Naive B cell (primary cell): ENCODE data around the gene FFAR1. TPM values are rescaled to one million over a fixed set of nuclear protein-coding genes. Genes with fewer than 3 reads are reported as not detected.

Experiments used
- ATAC-seq, 2 donors: fragments of 150-1000 bp; cut with Tn5 transposase; 2 replicates each; pipeline ENCODE4 v1.10.0; 2021; ENCODE audit warnings: low read depth in 2 of 2, mild to moderate bottlenecking in 2 of 2, moderate library complexity in 2 of 2
- DNase-seq: peaks from one replicate; pipeline ENCODE4 v3.0.0; 2022
- H3K27ac Mint-ChIP-seq, 6 donors: one replicate each; pipeline ENCODE4 v1.8.0; 2020 to 2022; ENCODE audit warnings: mild to moderate bottlenecking in 6 of 6, mixed read lengths in 6 of 6, moderate library complexity in 5 of 6, inconsistent platforms in 2 of 6
- H3K27me3 Mint-ChIP-seq, 3 donors: one replicate each; pipeline ENCODE4 v1.8.0; 2021 to 2022; ENCODE audit warnings: mixed read lengths in 3 of 3, mild to moderate bottlenecking in 1 of 3
- H3K36me3 Mint-ChIP-seq, 2 donors: one replicate each; pipeline ENCODE4 v1.8.0; 2020 to 2022; ENCODE audit warnings: mixed read lengths in 2 of 2, inconsistent platforms in 1 of 2, mild to moderate bottlenecking in 1 of 2
- H3K4me1 Mint-ChIP-seq, 3 donors: one replicate each; pipeline ENCODE4 v1.8.0; 2020 to 2022; ENCODE audit warnings: mixed read lengths in 3 of 3, inconsistent platforms in 1 of 3, mild to moderate bottlenecking in 1 of 3, moderate library complexity in 1 of 3
- H3K4me3 Mint-ChIP-seq, 8 donors: one replicate each; pipeline ENCODE4 v1.8.0; 2020 to 2022; ENCODE audit warnings: mild to moderate bottlenecking in 8 of 8, mixed read lengths in 8 of 8, moderate library complexity in 8 of 8, inconsistent platforms in 2 of 8
- H3K9me3 Mint-ChIP-seq, 7 donors: one replicate each; pipeline ENCODE4 v1.8.0; 2020 to 2022; ENCODE audit warnings: mixed read lengths in 7 of 7, mild to moderate bottlenecking in 5 of 7, inconsistent platforms in 2 of 7, moderate library complexity in 1 of 7
- polyA plus RNA-seq, 6 donors: library from polyadenylated mRNA; unstranded; fragments of 300-500 nt; fragmentation: Illumina TruSeq; gene quantifications; one replicate each; pipeline ENCODE4 v1.2.3, GENCODE V29; 2021; ENCODE audit warnings: low read depth in 6 of 6

The FFAR1 gene, protein sequence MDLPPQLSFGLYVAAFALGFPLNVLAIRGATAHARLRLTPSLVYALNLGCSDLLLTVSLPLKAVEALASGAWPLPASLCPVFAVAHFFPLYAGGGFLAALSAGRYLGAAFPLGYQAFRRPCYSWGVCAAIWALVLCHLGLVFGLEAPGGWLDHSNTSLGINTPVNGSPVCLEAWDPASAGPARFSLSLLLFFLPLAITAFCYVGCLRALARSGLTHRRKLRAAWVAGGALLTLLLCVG (N-terminal part only)
- polyA plus RNA-seq = 1 to 10 TPM in 2 of 6 donors, under 1 TPM in 4; 0.14 to 1.9 (median 0.75) TPM

DNA sequence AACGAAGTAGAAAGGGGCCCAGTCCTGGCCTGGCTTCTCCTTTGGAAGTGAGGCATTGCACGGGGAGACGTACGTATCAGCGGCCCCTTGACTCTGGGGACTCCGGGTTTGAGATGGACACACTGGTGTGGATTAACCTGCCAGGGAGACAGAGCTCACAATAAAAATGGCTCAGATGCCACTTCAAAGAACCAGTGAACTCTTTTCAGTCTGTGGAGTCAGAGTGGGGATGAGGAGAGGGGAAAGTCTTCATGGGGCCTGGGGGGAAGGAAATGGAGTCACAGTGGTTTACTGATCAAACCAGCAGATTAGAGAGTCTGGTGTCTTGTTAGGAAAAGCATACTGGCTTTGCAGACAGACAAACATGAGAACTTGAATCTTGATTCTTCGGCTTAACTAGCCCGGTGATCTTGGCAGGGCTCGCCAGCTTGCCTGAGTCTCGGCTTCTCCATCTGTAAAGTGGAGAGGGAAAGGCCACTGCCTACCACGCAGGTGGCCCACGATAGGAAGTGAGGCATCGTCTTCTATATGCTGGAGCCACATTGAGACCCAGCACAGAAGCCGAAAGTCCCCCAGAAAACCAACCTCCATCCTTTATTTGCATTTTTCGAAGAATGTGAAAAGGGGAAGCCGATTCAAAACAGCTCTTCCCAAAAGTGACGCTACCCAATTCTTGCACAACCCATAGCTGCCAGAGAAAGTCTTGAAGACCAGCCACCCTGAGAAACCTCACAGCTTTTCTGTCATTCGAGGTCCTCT lies at the start of gene FFAR1:
Gene FFAR1, plus strand, starts transcription at position 732 of the 759 bp plus-strand sequence. CDS start 3,650 bp downstream, outside the sequence.
- no peaks in the 10 kb centered on the region for H3K27me3 Mint-ChIP-seq
- H3K9me3 Mint-ChIP-seq = peaks cover 0 to 4% (median 0%) of the 10 kb centered on the region in 7 donors
- peaks cover 52 to 93% (median 87%) of the 10 kb centered on the region in 3 donors for H3K4me1 Mint-ChIP-seq
- H3K4me3 Mint-ChIP-seq = peak within 1 kb of the TSS; percentile 70 to 91 (median 84)
- ATAC-seq (peak; percentile 78 to 80), DNase-seq (peak; percentile 87)
- peak within 1 kb of the TSS; percentile 99 to 100 (median 99) for H3K27ac Mint-ChIP-seq
- H3K36me3 Mint-ChIP-seq = peaks cover 13 to 21% of the 10 kb centered on the region in 2 donors

DNA sequence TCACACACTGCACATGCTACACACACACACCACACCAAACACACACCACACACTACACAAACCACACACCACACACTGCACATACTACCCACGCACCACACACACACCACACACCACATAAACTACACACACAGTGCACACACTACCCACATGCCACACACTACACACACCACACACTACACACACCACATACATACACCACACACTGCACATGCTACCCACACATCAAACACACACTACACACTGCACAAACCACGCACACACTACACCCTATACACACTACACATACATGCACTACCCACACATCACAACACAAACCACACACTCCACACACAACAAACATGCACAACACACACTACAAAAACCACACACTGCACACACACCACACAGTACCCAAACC lies 49.8 kb upstream of the FFAR1 start:
- Mint-ChIP-seq H3K27ac (no peak overlapping the region), H3K9me3 (no peaks in the 10 kb centered on the region), H3K36me3 (no peaks in the 10 kb centered on the region), H3K27me3 (no peaks in the 10 kb centered on the region), H3K4me3 (no peak overlapping the region), H3K4me1 (peaks cover 11 to 19% (median 12%) of the 10 kb centered on the region in 3 donors)
- ATAC-seq (no peak), DNase-seq (no peak)

DNA sequence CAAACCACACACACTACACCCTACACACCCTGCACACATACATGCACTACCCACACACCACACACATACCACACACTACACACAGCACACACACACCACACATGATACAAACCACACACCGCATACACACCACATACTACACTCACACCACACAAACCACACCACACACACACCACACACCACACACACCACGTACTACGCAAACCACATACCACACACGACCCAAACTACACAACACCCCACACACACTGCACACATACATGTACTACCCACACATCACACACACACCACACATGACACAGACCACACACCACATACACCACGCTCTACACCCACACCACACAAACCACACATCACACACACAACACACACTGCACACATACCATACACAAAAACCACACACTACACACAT lies 49.1 kb upstream of the FFAR1 start:
- no peaks in the 10 kb centered on the region for H3K27me3 Mint-ChIP-seq
- H3K27ac Mint-ChIP-seq = no peak overlapping the region
- DNase-seq = no peak
- no peak overlapping the region for H3K4me3 Mint-ChIP-seq
- no peaks in the 10 kb centered on the region for H3K9me3 Mint-ChIP-seq
- no peaks in the 10 kb centered on the region for H3K36me3 Mint-ChIP-seq
- peaks cover 8 to 16% (median 10%) of the 10 kb centered on the region in 3 donors for H3K4me1 Mint-ChIP-seq
- ATAC-seq = no peak

DNA sequence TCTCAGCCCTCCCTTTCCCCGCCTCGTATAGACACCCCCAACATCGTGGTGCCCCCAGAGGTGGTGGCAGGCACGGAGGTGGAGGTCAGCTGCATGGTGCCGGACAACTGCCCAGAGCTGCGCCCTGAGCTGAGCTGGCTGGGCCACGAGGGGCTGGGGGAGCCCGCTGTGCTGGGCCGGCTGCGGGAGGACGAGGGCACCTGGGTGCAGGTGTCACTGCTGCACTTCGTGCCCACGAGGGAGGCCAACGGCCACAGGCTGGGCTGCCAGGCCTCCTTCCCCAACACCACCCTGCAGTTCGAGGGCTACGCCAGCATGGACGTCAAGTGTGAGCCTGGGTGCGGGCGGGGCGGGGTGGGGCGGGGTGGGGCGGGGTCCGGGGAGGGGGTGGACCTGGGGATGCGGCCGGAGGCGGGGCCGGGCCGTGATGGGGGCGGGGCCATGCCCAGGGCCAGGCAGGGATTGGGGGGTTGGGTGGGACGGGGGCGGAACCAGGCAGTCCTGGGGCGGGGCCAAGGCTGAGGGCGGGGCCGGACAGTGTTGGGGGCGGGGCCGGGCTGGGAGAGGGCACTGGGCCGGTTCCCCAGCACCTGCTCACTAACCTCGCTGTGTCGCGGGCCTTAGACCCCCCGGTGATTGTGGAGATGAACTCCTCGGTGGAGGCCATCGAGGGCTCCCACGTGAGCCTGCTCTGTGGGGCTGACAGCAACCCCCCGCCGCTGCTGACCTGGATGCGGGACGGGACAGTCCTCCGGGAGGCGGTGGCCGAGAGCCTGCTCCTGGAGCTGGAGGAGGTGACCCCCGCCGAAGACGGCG lies 48.0 kb upstream of the FFAR1 start:
- DNase-seq = no peak

DNA sequence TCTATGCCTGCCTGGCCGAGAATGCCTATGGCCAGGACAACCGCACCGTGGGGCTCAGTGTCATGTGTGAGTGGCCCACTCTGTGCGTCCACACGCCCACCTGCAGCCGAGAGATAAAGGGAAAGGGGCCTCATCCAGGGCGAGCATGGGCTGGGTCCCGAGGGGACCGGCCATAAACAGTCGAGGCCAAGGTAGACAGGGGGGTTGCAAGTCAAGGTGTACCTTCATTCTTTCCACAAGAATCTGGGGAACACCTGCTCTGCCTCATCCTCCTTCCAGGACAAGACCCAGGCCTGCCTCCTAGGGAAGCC lies 47.4 kb upstream of the FFAR1 start:
- H3K4me3 Mint-ChIP-seq = no peak overlapping the region
- DNase-seq (no peak), ATAC-seq (no peak)
- no peaks in the 10 kb centered on the region for H3K27me3 Mint-ChIP-seq
- H3K36me3 Mint-ChIP-seq = no peaks in the 10 kb centered on the region
- H3K9me3 Mint-ChIP-seq = no peaks in the 10 kb centered on the region
- H3K4me1 Mint-ChIP-seq = peaks cover 11 to 19% (median 18%) of the 10 kb centered on the region in 3 donors
- H3K27ac Mint-ChIP-seq = no peak overlapping the region

More for the DNA sequence above, 48.0 kb upstream of the FFAR1 start:
- H3K9me3 Mint-ChIP-seq = no peaks in the 10 kb centered on the region
- ATAC-seq = no peak
- no peak overlapping the region for H3K4me3 Mint-ChIP-seq
- peaks cover 12 to 15% (median 14%) of the 10 kb centered on the region in 3 donors for H3K4me1 Mint-ChIP-seq
- H3K27me3 Mint-ChIP-seq = no peaks in the 10 kb centered on the region
- no peaks in the 10 kb centered on the region for H3K36me3 Mint-ChIP-seq
- no peak overlapping the region for H3K27ac Mint-ChIP-seq

DNA sequence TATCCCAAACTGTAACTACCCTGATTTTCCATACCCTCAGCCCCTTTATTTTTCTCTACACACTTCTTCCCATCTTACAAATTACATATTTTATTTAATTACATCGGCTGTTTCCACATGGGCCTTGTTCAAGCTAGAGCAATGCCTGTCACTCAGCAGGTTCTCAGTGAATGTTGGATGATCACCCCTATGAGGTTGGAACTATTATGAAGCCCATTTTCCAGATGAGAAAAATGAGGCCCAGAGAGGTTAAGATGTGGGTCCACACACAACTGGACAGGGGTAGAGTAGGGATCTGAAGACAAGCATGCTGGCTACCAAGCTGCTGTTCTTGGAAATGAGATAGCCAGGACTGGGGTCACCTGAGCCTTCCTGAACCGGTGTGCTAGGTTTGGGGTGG lies 45.7 kb upstream of the FFAR1 start:
- no peak overlapping the region for H3K27ac Mint-ChIP-seq
- ATAC-seq (no peak), DNase-seq (no peak)
- no peaks in the 10 kb centered on the region for H3K36me3 Mint-ChIP-seq
- no peaks in the 10 kb centered on the region for H3K9me3 Mint-ChIP-seq
- H3K4me1 Mint-ChIP-seq = peaks cover 17 to 30% (median 20%) of the 10 kb centered on the region in 3 donors
- no peak overlapping the region for H3K4me3 Mint-ChIP-seq
- no peaks in the 10 kb centered on the region for H3K27me3 Mint-ChIP-seq

DNA sequence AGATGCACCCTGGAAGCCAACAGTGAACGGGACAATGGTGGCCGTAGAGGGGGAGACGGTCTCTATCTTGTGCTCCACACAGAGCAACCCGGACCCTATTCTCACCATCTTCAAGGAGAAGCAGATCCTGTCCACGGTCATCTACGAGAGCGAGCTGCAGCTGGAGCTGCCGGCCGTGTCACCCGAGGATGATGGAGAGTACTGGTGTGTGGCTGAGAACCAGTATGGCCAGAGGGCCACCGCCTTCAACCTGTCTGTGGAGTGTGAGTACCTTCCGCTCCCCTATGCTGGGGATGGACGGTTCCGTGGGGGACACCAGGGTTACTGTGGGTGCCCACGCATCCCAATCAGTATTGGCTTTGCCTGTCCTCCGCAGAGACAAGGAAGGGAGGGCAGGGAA lies 45.3 kb upstream of the FFAR1 start:
- Mint-ChIP-seq H3K36me3 (no peaks in the 10 kb centered on the region), H3K9me3 (no peaks in the 10 kb centered on the region), H3K4me3 (no peak overlapping the region), H3K4me1 (peaks cover 20 to 35% (median 25%) of the 10 kb centered on the region in 3 donors), H3K27ac (no peak overlapping the region), H3K27me3 (no peaks in the 10 kb centered on the region)
- DNase-seq (no peak), ATAC-seq (no peak)

DNA sequence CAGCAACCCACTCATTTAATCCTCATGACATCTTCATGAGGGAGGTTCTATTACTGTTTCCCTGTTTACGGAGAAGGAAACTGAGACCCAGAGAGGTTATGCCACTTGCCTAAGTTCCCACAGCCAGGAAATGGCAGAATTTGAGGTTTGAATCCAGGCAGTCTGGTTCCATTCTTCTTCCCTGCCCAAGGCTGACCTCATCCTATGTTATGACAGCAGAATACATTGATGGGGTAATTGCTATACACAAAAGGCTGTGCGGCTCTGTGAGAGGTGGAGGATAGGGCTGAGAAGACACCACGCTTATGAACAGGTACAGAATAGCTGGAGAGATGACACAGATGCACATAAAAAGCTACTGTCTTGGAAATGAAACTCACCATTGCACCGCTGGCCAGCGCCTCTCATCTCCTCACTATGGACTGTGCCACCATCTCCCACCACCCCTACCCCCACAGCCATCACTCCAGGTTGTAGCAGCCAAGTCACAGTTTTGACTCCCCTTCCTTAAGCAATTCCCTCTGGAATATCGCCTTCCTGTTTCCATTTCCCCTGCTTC lies 44.3 kb upstream of the FFAR1 start:
- no peaks in the 10 kb centered on the region for H3K9me3 Mint-ChIP-seq
- ATAC-seq (no peak), DNase-seq (no peak)
- H3K27me3 Mint-ChIP-seq = no peaks in the 10 kb centered on the region
- peak overlapping the region in 1 of 6 donors; percentile 38 for H3K27ac Mint-ChIP-seq
- no peaks in the 10 kb centered on the region for H3K36me3 Mint-ChIP-seq
- peak overlapping the region in 2 of 8 donors; percentile 44 to 56 for H3K4me3 Mint-ChIP-seq
- peaks cover 28 to 45% (median 35%) of the 10 kb centered on the region in 3 donors for H3K4me1 Mint-ChIP-seq

DNA sequence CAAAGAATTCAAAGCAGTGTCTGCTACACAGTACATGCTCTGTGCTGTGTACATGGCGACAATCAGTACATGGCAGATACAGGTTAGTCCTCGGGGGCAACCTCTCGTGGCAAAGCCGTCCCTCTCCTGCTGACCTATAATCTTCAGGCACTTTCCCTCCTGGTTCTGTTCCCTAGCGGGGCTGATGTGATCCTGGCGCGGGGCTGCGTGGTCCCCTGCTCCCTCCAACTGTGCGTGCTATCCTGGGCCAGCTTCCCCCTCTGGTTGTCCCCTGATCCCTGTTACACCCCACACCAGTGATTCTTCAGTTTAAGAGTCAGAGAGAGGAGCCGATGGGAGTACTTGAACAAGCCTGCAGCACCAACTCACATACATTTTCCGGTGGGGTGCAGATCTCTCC lies 43.7 kb upstream of the FFAR1 start:
- ATAC-seq (no peak), DNase-seq (no peak)
- Mint-ChIP-seq H3K4me3 (no peak overlapping the region), H3K27me3 (no peaks in the 10 kb centered on the region), H3K9me3 (no peaks in the 10 kb centered on the region), H3K4me1 (peaks cover 30 to 51% (median 41%) of the 10 kb centered on the region in 3 donors), H3K36me3 (no peaks in the 10 kb centered on the region), H3K27ac (peak overlapping the region in 1 of 6 donors; percentile 64)

DNA sequence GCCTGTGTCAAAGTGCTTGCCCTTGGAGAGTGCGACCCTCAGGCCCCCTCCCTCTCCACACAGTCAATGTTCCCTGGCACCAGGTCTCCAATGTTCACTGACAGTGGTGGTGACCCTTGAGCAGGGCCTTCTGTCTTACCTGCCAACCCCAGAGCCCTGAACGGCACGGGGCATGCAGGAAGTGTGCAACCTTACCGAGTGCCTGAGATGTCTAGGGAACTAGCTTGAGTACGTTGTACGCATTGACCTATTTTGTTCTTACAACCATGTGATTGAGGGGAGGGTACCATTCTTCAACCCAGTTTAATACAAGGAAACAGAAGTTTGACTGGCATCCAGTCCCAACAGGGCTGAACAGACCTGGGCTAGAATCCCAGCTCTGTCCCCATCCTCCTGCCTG lies 42.5 kb upstream of the FFAR1 start:
- H3K9me3 Mint-ChIP-seq = no peaks in the 10 kb centered on the region
- no peaks in the 10 kb centered on the region for H3K27me3 Mint-ChIP-seq
- H3K4me1 Mint-ChIP-seq = peaks cover 37 to 58% (median 49%) of the 10 kb centered on the region in 3 donors
- peak overlapping the region in 1 of 6 donors; percentile 45 for H3K27ac Mint-ChIP-seq
- no peak for DNase-seq
- no peak for ATAC-seq
- no peak overlapping the region for H3K4me3 Mint-ChIP-seq
- H3K36me3 Mint-ChIP-seq = no peaks in the 10 kb centered on the region

DNA sequence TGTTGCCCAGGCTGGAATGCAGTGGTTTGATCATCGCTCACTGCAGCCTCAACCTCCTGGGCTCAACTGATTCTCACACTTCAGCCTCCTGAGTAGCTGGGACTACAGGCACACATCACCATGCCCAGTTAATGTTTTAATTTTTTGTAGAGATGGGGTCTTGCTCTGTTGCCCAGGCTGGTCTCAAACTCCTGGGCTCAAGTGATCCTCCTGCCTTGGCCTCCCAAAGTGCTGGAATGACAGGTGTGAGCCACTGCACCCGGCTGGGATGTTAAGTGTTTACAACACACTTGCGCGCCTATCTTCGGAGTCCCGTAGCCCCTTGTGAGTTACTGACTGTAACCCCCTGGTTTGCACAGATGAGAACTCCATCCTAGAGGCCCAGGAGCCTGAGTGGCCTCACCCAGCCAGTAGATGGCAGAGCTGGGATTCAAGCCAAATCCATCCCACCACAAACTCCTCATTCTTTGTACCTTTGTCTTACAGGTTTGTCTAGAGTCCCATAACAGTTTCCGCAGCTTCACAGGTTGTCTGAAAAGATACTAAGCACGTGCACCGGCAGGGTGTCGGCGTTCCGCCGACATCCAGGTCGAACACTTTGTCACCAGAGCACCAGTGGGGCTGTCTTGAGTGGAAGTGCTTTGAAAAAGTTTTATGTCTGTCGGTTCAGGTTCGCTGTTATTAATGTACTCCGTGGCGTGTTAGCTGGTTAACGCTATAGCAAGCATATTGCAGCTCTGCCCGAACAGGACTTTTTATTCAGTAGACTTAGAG lies 41.0 kb upstream of the FFAR1 start:
- DNase-seq = no peak
- H3K36me3 Mint-ChIP-seq = no peaks in the 10 kb centered on the region
- peak overlapping the region in 3 of 6 donors; percentile 56 to 76 (median 70) for H3K27ac Mint-ChIP-seq
- H3K4me3 Mint-ChIP-seq = peak overlapping the region in 6 of 8 donors; percentile 3 to 62 (median 32)
- peaks cover 47 to 69% (median 60%) of the 10 kb centered on the region in 3 donors for H3K4me1 Mint-ChIP-seq
- ATAC-seq = peak; percentile 54 to 85
- H3K9me3 Mint-ChIP-seq = no peaks in the 10 kb centered on the region
- H3K27me3 Mint-ChIP-seq = no peaks in the 10 kb centered on the region

DNA sequence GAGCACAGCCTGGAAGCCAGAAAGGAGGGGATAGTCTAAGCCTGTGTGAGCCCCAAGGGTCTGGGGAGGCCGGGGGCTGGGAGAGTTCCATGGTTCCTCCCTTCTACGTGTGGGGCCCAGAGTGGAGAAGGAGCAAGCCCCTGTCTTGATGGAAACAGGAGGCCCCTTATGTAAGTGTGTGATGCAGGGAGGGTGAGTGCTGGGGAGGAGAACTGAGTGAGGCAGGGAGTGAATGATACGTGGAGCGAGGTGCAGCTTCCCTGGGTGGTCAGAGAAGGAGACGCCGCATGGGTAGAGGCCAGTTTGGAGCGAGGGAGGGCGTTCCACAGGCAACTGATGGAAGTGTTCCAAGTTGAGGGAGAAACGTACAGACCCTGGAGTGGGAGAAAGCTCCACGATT lies 39.8 kb upstream of the FFAR1 start:
- Mint-ChIP-seq H3K4me3 (peak overlapping the region in 7 of 8 donors; percentile 2 to 84 (median 35)), H3K4me1 (peaks cover 52 to 73% (median 67%) of the 10 kb centered on the region in 3 donors), H3K27me3 (no peaks in the 10 kb centered on the region), H3K9me3 (no peaks in the 10 kb centered on the region), H3K27ac (peak overlapping the region in 5 of 6 donors; percentile 29 to 86 (median 62)), H3K36me3 (no peaks in the 10 kb centered on the region)
- ATAC-seq = no peak
- DNase-seq = no peak
